Activated T-cell treated with anti-CD3 and anti-CD28 coated beads, Interleukin-2, amount 50 U/mL, for 48 hours (primary cell): ENCODE results near the gene PCBD2.
"Not testable (repeated sequence)": the region's sequence is repeated elsewhere in the genome, so short reads cannot be mapped to it uniquely, and the experiment has no call there.

Experiments used
- DNase-seq, 2 experiments: peaks; one replicate each; pipeline ENCODE4 v3.0.0-alpha.2; 2020

The PCBD2 gene

GRCh38 chr5:134964359-134965270, 59.7 kb downstream of the PCBD2 start:
- DNase-seq, result peak in 1 of 2 experiments; percentile 20

GRCh38 chr5:134965271-134965825, 60.4 kb downstream of the PCBD2 start:
- DNase-seq, result peak in 1 of 2 experiments; percentile 21

GRCh38 chr5:134967607-134968006, 62.7 kb downstream of the PCBD2 start, which contains the start of gene CATSPER3:
CATSPER3 (plus strand) TSS chr5:134967907; CDS start chr5:134967992, 85 bp downstream.
- no peak for DNase-seq

GRCh38 chr5:134968055-134968454, 63.1 kb downstream of the PCBD2 start:
- no peak for DNase-seq

- no peak for DNase-seq
Measured at GRCh38 chr5:134969166-134969565, 64.2 kb downstream of the PCBD2 start.

- DNase-seq, result no peak
Measured at GRCh38 chr5:134975078-134975715, 70.3 kb downstream of the PCBD2 start.

- no peak for DNase-seq
Measured at GRCh38 chr5:134975843-134976242, 70.9 kb downstream of the PCBD2 start.

GRCh38 chr5:134976841-134977240, 71.9 kb downstream of the PCBD2 start:
- DNase-seq, result no peak

GRCh38 chr5:134979416-134979815, 74.5 kb downstream of the PCBD2 start:
- DNase-seq, result no peak

- DNase-seq, result no peak
Measured at GRCh38 chr5:134982230-134982629, 77.3 kb downstream of the PCBD2 start.

- DNase-seq, result no peak
Measured at GRCh38 chr5:134989266-134989830, 84.4 kb downstream of the PCBD2 start.

- not testable (repeated sequence) for DNase-seq
Measured at GRCh38 chr5:134990183-134990582, 85.3 kb downstream of the PCBD2 start.

GRCh38 chr5:134992148-134992547, 87.2 kb downstream of the PCBD2 start:
- no peak for DNase-seq

GRCh38 chr5:134993161-134993560, 88.2 kb downstream of the PCBD2 start:
- no peak for DNase-seq

GRCh38 chr5:134994560-134995156, 89.7 kb downstream of the PCBD2 start:
- DNase-seq, result no peak

GRCh38 chr5:134995850-134996402, 91.0 kb downstream of the PCBD2 start:
- no peak for DNase-seq

GRCh38 chr5:134997015-134997414, 92.1 kb downstream of the PCBD2 start:
- DNase-seq, result no peak

GRCh38 chr5:134998068-134998467, 93.1 kb downstream of the PCBD2 start:
- not testable (repeated sequence) for DNase-seq

GRCh38 chr5:135004376-135004775, 99.4 kb downstream of the PCBD2 start:
- DNase-seq, result no peak

GRCh38 chr5:135005076-135005475, 100.1 kb downstream of the PCBD2 start:
- DNase-seq, result no peak

- no peak for DNase-seq
Measured at GRCh38 chr5:135007305-135007704, 102.4 kb downstream of the PCBD2 start.

- DNase-seq, result no peak
Measured at GRCh38 chr5:135007749-135008363, 102.9 kb downstream of the PCBD2 start.
